GM21526 (cell line): ENCODE measurements around the gene ASRGL1.

ENCODE experiments used
- ATAC-seq: cut with Tn5 transposase; IDR thresholded peaks from one replicate; pipeline ENCODE4 v1.9.1; 2021; ENCODE audit warnings: moderate library complexity; ENCODE audit not compliant: unreplicated experiment, low FRiP score

The ASRGL1 gene

GRCh38 chr11:62392506-62392905, 55.3 kb downstream of the ASRGL1 start:
- no peak for ATAC-seq

GRCh38 chr11:62393061-62393611, 55.9 kb downstream of the ASRGL1 start:
- no peak for ATAC-seq

- ATAC-seq: no peak
These were observed 56.5 kb downstream of the ASRGL1 start for GRCh38 chr11:62393735-62394134.

GRCh38 chr11:62394825-62395538, 57.7 kb downstream of the ASRGL1 start:
- no peak for ATAC-seq

- no peak for ATAC-seq
These were observed 58.8 kb downstream of the ASRGL1 start for GRCh38 chr11:62395885-62396551.

GRCh38 chr11:62398011-62398994, 61.1 kb downstream of the ASRGL1 start:
- no peak for ATAC-seq

- ATAC-seq: no peak
These were observed 62.1 kb downstream of the ASRGL1 start for GRCh38 chr11:62399172-62399877.

GRCh38 chr11:62399878-62400266, 62.6 kb downstream of the ASRGL1 start:
- no peak for ATAC-seq

GRCh38 chr11:62400281-62400680, 63.0 kb downstream of the ASRGL1 start:
- ATAC-seq: no peak

GRCh38 chr11:62400760-62401159, 63.5 kb downstream of the ASRGL1 start:
- ATAC-seq: no peak

- ATAC-seq: no peak
These were observed 64.1 kb downstream of the ASRGL1 start for GRCh38 chr11:62401356-62401755.

GRCh38 chr11:62401811-62402210, 64.6 kb downstream of the ASRGL1 start:
- no peak for ATAC-seq

GRCh38 chr11:62402226-62402959, 65.1 kb downstream of the ASRGL1 start:
- no peak for ATAC-seq

GRCh38 chr11:62402960-62403730, 65.9 kb downstream of the ASRGL1 start:
- no peak for ATAC-seq

GRCh38 chr11:62404435-62404834, 67.2 kb downstream of the ASRGL1 start:
- ATAC-seq: no peak

GRCh38 chr11:62404901-62405300, 67.7 kb downstream of the ASRGL1 start:
- ATAC-seq: no peak

GRCh38 chr11:62406034-62406433, 68.8 kb downstream of the ASRGL1 start:
- ATAC-seq: no peak

GRCh38 chr11:62409831-62410230, 72.6 kb downstream of the ASRGL1 start:
- ATAC-seq: no peak

- ATAC-seq: no peak
These were observed 73.7 kb downstream of the ASRGL1 start for GRCh38 chr11:62410972-62411371.
